GM19438 (cell line): ENCODE data around the gene MYADM.

Source experiments
- ATAC-seq: cut with Tn5 transposase; IDR thresholded peaks from one replicate; pipeline ENCODE4 v1.9.1; 2021; ENCODE audit warnings: low read depth; ENCODE audit not compliant: unreplicated experiment

MYADM gene

DNA sequence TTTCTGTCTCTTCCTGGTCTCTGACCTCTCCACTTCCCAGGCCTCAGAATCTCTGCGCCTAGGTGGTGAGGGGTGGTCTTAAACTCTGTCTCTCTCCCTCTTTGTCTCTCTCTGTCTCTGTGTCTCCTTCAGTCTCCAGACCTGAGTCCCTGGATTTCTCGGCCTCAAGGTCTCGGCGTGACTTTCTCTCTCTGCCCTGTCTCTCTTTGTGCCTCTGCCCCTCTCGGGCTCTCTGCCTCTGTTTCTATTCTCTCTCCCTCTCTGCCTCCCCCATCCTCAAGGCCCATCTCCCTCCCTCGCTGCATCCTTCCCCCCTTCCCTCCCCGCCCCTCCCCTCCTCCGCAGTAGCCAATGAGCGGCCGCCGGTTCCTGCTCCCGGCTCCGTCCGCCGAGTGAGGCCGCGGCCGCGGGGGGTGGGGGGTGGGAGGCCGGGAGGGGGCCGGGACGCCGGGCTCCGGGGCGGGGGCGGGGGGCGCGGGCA lies 41.3 kb downstream of the MYADM start, which contains the start of gene CACNG7:
Gene CACNG7, plus strand, starts transcription at position 344 of the 481 bp plus-strand sequence. CDS start 3,554 bp downstream, outside the sequence.
- no peak for ATAC-seq

DNA sequence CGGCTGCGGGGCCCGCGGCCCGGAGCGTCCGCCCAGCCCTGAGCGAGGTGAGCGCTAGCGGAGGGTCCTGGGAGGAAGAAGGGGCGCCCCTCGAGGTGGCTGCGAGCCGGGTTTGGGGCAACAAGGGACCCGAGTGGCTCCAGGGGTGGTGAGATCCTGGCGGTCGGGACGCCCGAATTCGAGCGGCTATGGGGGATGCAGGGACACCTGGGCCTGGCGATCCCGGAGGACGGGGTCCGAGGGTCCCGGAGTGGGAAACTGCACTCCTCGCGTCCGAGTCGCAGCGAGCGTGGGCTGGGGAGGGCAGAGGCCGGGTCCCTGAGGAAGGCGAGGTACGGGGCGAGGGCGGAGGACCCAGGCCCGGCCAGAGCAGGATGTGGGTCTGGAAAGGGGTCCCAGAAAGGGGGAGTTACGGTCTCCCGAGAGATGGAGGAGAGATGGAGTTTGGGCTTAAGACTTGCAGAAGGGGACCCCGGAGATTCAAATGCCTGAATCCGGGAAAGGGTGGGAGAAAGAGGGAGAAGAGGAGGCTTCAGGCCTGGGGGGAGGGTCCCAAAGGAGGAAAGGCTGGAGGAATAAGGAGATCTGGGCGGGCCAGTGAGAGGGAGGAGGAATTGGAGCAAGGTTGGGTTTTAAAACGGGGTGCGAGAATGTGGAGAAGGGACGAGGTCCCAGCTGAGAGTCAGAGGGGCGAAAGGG lies 41.9 kb downstream of the MYADM start:
- no peak for ATAC-seq

DNA sequence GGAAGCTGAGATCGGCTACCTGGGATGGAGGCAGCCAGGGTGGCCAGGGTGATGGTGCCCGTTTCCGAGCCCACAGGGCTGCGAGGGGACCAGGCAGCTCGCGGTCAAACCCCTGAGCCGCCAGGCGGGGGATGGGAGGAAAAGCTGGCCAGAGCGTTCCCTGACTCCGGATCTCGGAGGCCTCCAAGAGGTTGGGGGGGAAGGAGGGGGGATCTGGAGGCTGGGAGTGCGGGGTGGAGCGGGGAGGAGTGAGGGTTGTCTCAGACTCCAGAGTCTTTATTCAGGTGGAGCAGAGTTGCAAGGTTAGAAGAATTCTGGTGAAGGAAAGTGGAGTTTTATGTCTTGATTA lies 42.5 kb downstream of the MYADM start:
- no peak for ATAC-seq

DNA sequence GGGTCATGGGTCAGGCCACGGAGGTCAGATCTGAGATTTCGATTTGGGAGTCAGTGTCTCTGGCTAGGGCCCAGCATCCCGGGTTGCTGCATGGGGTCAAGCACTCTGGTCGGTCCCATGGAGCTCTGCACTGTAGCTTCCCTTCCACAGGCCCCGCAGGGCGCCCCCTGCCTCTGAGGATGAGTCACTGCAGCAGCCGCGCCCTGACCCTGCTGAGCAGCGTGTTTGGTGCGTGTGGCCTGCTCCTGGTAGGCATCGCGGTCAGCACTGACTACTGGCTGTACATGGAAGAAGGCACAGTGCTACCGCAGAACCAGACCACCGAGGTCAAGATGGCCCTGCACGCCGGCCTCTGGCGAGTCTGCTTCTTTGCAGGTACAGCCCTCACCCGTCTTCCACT lies 45.0 kb downstream of the MYADM start:
- ATAC-seq = no peak

DNA sequence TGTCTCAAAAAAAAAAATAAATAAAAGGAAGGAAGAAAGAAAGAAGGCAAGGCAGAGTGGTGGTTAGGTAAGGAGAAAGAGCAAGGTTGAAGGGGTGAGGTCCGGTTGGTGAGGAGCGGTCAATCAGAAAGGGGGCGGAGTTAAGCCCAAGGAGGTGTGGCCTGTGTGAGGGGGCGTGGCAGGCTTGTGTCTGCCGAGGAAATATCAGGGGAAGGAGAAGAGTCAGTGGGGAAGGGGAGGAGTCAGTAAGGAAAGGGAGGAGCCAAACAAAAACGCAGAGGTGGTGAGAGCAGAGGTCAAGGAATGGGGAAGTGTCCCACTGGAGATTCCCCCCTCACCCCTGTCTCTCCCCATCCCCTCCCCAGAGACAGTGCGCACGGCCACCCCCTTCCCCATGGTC lies 47.3 kb downstream of the MYADM start:
- ATAC-seq = no peak

DNA sequence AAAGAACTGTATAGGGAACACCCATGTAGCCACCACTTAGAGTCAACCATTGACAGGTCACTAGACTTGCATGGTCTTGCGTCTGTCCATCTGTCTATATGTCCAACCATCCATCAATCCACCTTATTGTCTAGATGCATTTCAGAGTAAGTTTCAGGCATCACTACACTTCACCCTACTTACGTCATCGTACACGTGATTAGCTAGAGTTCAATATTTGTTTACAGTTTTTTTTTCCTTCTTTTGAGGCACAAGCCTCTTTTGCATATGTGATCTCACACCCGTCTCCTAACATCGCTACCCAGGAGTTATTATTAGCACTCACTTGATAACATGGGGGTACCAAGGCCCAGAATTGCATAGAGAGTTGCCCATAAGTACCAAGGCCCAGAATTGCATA lies 48.3 kb downstream of the MYADM start:
- ATAC-seq = no peak

DNA sequence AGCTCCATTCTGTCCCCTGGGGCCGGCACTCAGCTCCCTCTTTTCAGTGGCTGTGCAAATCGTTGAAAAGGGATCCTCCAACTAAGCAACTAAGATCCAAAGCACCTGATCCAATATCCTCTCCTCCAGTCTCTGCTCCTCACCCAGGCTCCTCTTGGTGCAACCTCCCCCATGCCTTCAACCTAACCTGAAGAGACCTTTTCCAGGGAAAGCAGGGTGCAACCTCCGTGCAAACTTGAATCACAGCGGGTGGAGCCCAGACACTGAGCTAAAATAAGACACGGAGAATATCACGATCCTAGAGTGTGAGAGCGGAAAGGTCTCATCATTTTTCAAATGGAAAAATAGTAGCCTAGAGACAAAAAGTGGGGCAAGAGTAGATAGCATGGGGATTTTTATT lies 49.7 kb downstream of the MYADM start:
- ATAC-seq = no peak
